Mammary epithelial cell (primary cell): Measurements from ENCODE around the gene DSCAM.

ENCODE experiments used
- EZH2 ChIP-seq: IDR thresholded peaks from 2 replicates; pipeline ENCODE4 v1.6.1; 2012; ENCODE audit warnings: low read length, inconsistent platforms, borderline replicate concordance
- TF ChIP-seq, protein P1 (sequence below), 2 donors: IDR thresholded peaks in 1 of 2; conservative IDR thresholded peaks in 1 of 2; 2 replicates each; pipeline ENCODE4 v1.5.1; 2011 to 2012; ENCODE audit warnings: inconsistent platforms in 2 of 2, low read length in 2 of 2, mild to moderate bottlenecking in 2 of 2, control low read depth in 1 of 2, low read depth in 1 of 2; ENCODE audit not compliant: insufficient read depth in 1 of 2; ENCODE audit errors: extremely low read depth in 1 of 2

DNA sequence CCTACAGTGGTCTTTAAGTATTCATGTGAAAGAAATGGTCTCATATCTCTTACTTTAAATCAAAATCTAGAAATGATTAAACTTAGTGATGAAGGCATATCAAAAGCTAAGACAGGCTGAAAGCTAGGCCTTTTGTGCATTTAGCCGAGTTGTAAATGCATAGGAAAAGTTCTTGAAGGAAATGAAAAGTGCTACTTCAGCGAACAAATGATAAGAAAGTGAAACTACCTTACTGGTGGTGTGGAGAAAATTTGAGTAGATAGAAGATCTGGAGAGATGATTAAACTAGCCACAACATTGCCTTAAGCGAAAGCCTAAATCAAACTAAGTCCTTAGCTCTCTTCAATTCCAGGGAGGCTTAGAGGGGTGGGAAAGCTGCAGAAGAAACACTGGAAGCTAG lies 147.6 kb downstream of the DSCAM start:
- TF ChIP-seq, protein P1, sequence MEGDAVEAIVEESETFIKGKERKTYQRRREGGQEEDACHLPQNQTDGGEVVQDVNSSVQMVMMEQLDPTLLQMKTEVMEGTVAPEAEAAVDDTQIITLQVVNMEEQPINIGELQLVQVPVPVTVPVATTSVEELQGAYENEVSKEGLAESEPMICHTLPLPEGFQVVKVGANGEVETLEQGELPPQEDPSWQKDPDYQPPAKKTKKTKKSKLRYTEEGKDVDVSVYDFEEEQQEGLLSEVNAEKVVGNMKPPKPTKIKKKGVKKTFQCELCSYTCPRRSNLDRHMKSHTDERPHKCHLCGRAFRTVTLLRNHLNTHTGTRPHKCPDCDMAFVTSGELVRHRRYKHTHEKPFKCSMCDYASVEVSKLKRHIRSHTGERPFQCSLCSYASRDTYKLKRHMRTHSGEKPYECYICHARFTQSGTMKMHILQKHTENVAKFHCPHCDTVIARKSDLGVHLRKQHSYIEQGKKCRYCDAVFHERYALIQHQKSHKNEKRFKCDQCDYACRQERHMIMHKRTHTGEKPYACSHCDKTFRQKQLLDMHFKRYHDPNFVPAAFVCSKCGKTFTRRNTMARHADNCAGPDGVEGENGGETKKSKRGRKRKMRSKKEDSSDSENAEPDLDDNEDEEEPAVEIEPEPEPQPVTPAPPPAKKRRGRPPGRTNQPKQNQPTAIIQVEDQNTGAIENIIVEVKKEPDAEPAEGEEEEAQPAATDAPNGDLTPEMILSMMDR (conservative IDR thresholded peaks at IDR 0.05 in 1 of 2, IDR thresholded peaks at IDR 0.05 in 1 of 2; ENCODE audit: extremely low read depth in 1 of 2, insufficient read depth in 1 of 2, low read depth in 1 of 2, low read length in 2 of 2): no peak
- TF ChIP-seq EZH2: no peak
